HepG2 (cell line): ENCODE measurements around the gene SNAPIN. TPM values are rescaled to one million over a fixed set of nuclear protein-coding genes. Genes with fewer than 3 reads are reported as not detected.
"Not testable (repeated sequence)": the region's sequence is repeated elsewhere in the genome, so short reads cannot be mapped to it uniquely, and the experiment has no call there.

ENCODE experiments used
- ATAC-seq: fragments of 200-7000 bp; cut with Tn5 transposase; 3 replicates; pipeline ENCODE4 v1.9.1; 2020; ENCODE audit warnings: mild to moderate bottlenecking, moderate library complexity
- BruUV-seq: library from RNA; stranded (reverse); fragments of 400-500 nt; replicated peaks from 2 replicates; lab custom pipeline; 2021; lab: Mats Ljungman, UMichigan
- CTCF ChIA-PET: fragments of 300-600 bp; formaldehyde crosslinking; extraction: SDS; loops from one replicate; lab custom pipeline; 2021; ENCODE audit warnings: low total read pairs, inconsistent platforms, low intra/inter-chr PET ratio; lab: Yijun Ruan, JAX
- POLR2A ChIA-PET: fragments of 350-600 bp; sonication (Branson Sonifier 250); formaldehyde crosslinking; loops from one replicate; lab custom pipeline; 2020; ENCODE audit warnings: antibody characterized with exemption, inconsistent platforms; lab: Yijun Ruan, JAX
- DNase-seq: peaks from one replicate; pipeline ENCODE4 v3.0.0-alpha.2; 2015; ENCODE audit warnings: low spot score
- FAIRE-seq: peaks from 3 replicates; lab custom pipeline; 2011; peaks lifted over from hg19 to GRCh38; lab: Jason Lieb, UNC
- H2AFZ ChIP-seq: one replicate; pipeline ENCODE4 v1.6.1; 2011; ENCODE audit warnings: low read length, inconsistent platforms
- H3K27ac ChIP-seq: fragments of 300-600 bp; 3 replicates; pipeline ENCODE4 v1.8.0; 2011; ENCODE audit warnings: mixed run types, mild to moderate bottlenecking, mixed read lengths, low read length, inconsistent platforms; ENCODE audit not compliant: insufficient read depth; ENCODE audit errors: extremely low read length
- H3K27me3 ChIP-seq, 2 experiments: fragments of 200-600 bp in 1 of 2; 2 replicates in 1 of 2; 3 replicates in 1 of 2; pipeline versions ENCODE4 v1.6.0 to v1.8.0; 2011; ENCODE audit warnings: low read length in 2 of 2, mild to moderate bottlenecking in 2 of 2, moderate library complexity in 2 of 2, inconsistent platforms in 1 of 2; ENCODE audit not compliant: insufficient read depth in 2 of 2, control insufficient read depth in 1 of 2
- H3K36me3 ChIP-seq, 2 experiments: fragments of 200-600 bp in 1 of 2; replicated peaks in 1 of 2; 2 replicates in 1 of 2; 3 replicates in 1 of 2; pipeline versions ENCODE4 v1.5.1 to v1.8.0; 2011; ENCODE audit warnings: low read length in 2 of 2, inconsistent platforms in 1 of 2; ENCODE audit not compliant: insufficient read depth in 2 of 2, control insufficient read depth in 1 of 2
- H3K4me1 ChIP-seq: 2 replicates; pipeline ENCODE4 v1.5.1; 2012; ENCODE audit warnings: low read length, inconsistent platforms; ENCODE audit not compliant: insufficient read depth
- H3K4me2 ChIP-seq: 2 replicates; pipeline ENCODE4 v1.6.0; 2011; ENCODE audit warnings: low read depth, low read length, inconsistent platforms
- H3K4me3 ChIP-seq, 3 experiments: fragments of 200-600 bp in 1 of 3; sonication (generic), shearing (Covaris generic) in 1 of 3; replicated peaks in 1 of 3; 2 replicates each; pipeline ENCODE4 v1.5.1; 2011 to 2016; ENCODE audit warnings: low read length in 3 of 3, inconsistent platforms in 2 of 3, low read depth in 2 of 3, mild to moderate bottlenecking in 2 of 3, control low read depth in 1 of 3, mixed read lengths in 1 of 3; ENCODE audit not compliant: insufficient read depth in 1 of 3
- H3K79me2 ChIP-seq: one replicate; pipeline ENCODE4 v1.6.1; 2011; ENCODE audit warnings: low read length, inconsistent platforms; ENCODE audit not compliant: insufficient read depth
- H3K9ac ChIP-seq: 2 replicates; pipeline ENCODE4 v1.6.0; 2011; ENCODE audit warnings: mild to moderate bottlenecking, low read depth, low read length, inconsistent platforms; ENCODE audit not compliant: insufficient read depth
- H3K9me3 ChIP-seq: 2 replicates; pipeline ENCODE4 v1.5.1; 2012; ENCODE audit warnings: mild to moderate bottlenecking, low read length
- H4K20me1 ChIP-seq: 2 replicates; pipeline ENCODE4 v1.6.0; 2011; ENCODE audit warnings: inconsistent platforms, mild to moderate bottlenecking, low read length, moderate library complexity; ENCODE audit not compliant: insufficient read depth
- ADNP ChIP-seq: sonication (generic); formaldehyde crosslinking; IDR thresholded peaks from 2 replicates; pipeline ENCODE4 v1.4.0; 2020; ENCODE audit warnings: missing genetic modification reagents
- CTCF ChIP-seq: sonication (generic); formaldehyde crosslinking; IDR thresholded peaks from 2 replicates; pipeline ENCODE4 v1.5.0; 2020; ENCODE audit warnings: mild to moderate bottlenecking, missing genetic modification reagents, moderate library complexity
- HMGXB4 ChIP-seq, 2 experiments: sonication (generic) in 1 of 2; formaldehyde crosslinking in 1 of 2; IDR thresholded peaks; 2 replicates each; pipeline versions ENCODE4 v1.4.0 to v1.6.1; 2018 to 2020; ENCODE audit warnings: missing genetic modification reagents in 2 of 2, borderline replicate concordance in 1 of 2, low read depth in 1 of 2, mild to moderate bottlenecking in 1 of 2, missing biosample characterization in 1 of 2
- HNRNPLL ChIP-seq: fragments of 200-400 bp; formaldehyde crosslinking; IDR thresholded peaks from 2 replicates; pipeline ENCODE4 v1.6.1; 2017; ENCODE audit warnings: mild to moderate bottlenecking, low read depth, low read length; ENCODE audit not compliant: poor library complexity, severe bottlenecking
- IKZF5 ChIP-seq: IDR thresholded peaks from 2 replicates; pipeline ENCODE4 v1.6.1; 2018; ENCODE audit warnings: missing genetic modification reagents, mild to moderate bottlenecking, missing compliant biosample characterization
- KLF16 ChIP-seq, 2 experiments: sonication (generic) in 1 of 2; formaldehyde crosslinking in 1 of 2; IDR thresholded peaks; 2 replicates each; pipeline versions ENCODE4 v1.6.1 to v1.8.0; 2016 to 2023; ENCODE audit warnings: missing genetic modification reagents in 2 of 2, missing compliant biosample characterization in 1 of 2
- NCOA1 ChIP-seq: sonication (generic); formaldehyde crosslinking; IDR thresholded peaks from 2 replicates; pipeline ENCODE4 v1.9.0; 2021; ENCODE audit warnings: missing genetic modification reagents
- NFIC ChIP-seq: IDR thresholded peaks from 2 replicates; pipeline ENCODE4 v1.6.1; 2012; ENCODE audit warnings: mild to moderate bottlenecking, low read length, inconsistent platforms
- SAP130 ChIP-seq: IDR thresholded peaks from 2 replicates; pipeline ENCODE4 v1.6.1; 2016; ENCODE audit warnings: low read depth
- STAG1 ChIP-seq: sonication (generic); formaldehyde crosslinking; IDR thresholded peaks from 2 replicates; pipeline ENCODE4 v1.4.0; 2020; ENCODE audit warnings: missing genetic modification reagents
- ZBTB43 ChIP-seq: sonication (generic); formaldehyde crosslinking; conservative IDR thresholded peaks from 2 replicates; pipeline ENCODE4 v1.4.0; 2020; ENCODE audit warnings: missing genetic modification reagents
- ZNF136 ChIP-seq: sonication (generic); formaldehyde crosslinking; IDR thresholded peaks from 2 replicates; pipeline ENCODE4 v1.8.1; 2022; ENCODE audit warnings: low read depth, mild to moderate bottlenecking, moderate library complexity, missing genetic modification reagents
- ZNF232 ChIP-seq: sonication (generic); formaldehyde crosslinking; IDR thresholded peaks from 2 replicates; pipeline ENCODE4 v1.4.0; 2020; ENCODE audit warnings: missing genetic modification reagents, borderline replicate concordance
- ZNF441 ChIP-seq: sonication (generic); formaldehyde crosslinking; IDR thresholded peaks from 2 replicates; pipeline ENCODE4 v1.7.0; 2021; ENCODE audit warnings: missing genetic modification reagents, borderline replicate concordance
- ZNF607 ChIP-seq: sonication (generic); formaldehyde crosslinking; IDR thresholded peaks from 2 replicates; pipeline ENCODE4 v1.5.1; 2020; ENCODE audit warnings: missing genetic modification reagents, mild to moderate bottlenecking, borderline replicate concordance
- WGBS: methylation state at CpG from one replicate; pipeline ENCODE4 v1.1.6; 2017; ENCODE audit warnings: low lambda C conversion rate; 5-methylcytosine and 5-hydroxymethylcytosine counted together
- in situ Hi-C: cut with HindIII; loops from 2 replicates; pipeline ENCODE4 v1.10.0; 2017; ENCODE audit warnings: low pct_unique_long_range_greater_than_20kb; ENCODE audit not compliant: extremely low pct_ligation_motif_present
- intact Hi-C: fragments of 100-400 bp; cut with micrococcal nuclease; formaldehyde crosslinking; loops from one replicate; pipeline ENCODE4 v1.10.0; 2022; ENCODE audit not compliant: unreplicated experiment
- polyA plus RNA-seq, 8 experiments: library from polyadenylated mRNA; depleted of rRNA in 3 of 8; stranded (reverse) in 7 of 8; unstranded in 1 of 8; fragments of >200 nt; fragmentation: Illumina TruSeq in 4 of 8; extraction: Trizol in 4 of 8; gene quantifications; 2 replicates each; pipeline versions ENCODE4 v1.2.1 to v1.2.3, GENCODE V29; 2011 to 2016; ENCODE audit warnings: low read depth in 4 of 8, missing spikeins in 1 of 8, mixed read lengths in 1 of 8; ENCODE audit not compliant: insufficient read depth in 1 of 8
- total RNA-seq, 5 experiments: library from RNA; depleted of rRNA; stranded (reverse); fragments of >200 nt; fragmentation: Illumina TruSeq; extraction: Trizol; gene quantifications; 2 replicates each; pipeline ENCODE4 v1.2.3, GENCODE V29; 2016; ENCODE audit warnings: low read depth in 1 of 5

Gene SNAPIN
- total and polyA plus RNA-seq, 2 of the 13 experiments (the other 11 are each of a cell fraction or from before 2014, with no cell fraction given), result 23.9 to 25.7 TPM

GRCh38 chr1:153671628-153672353, 13.3 kb downstream of the SNAPIN start:
- Histone ChIP-seq H3K79me2 (peaks cover 33% of the 10 kb centered on the region), H2AFZ (peak overlapping the region; percentile 91), H3K9ac (peak overlapping the region; percentile 86), H3K36me3 (peaks cover 14 to 24% of the 10 kb centered on the region in 2 experiments), H3K4me3 (peak overlapping the region; percentile 59 to 92 (median 76)), H3K4me1 (peaks cover 29% of the 10 kb centered on the region), H3K27ac (peak overlapping the region; percentile 90), H3K4me2 (peak overlapping the region; percentile 75)
- ChIA-PET POLR2A (interaction anchor here (0.7 to 2.1 kb wide), 13 partner anchors 8 to 319 kb away, joined by 3 to 9 read pairs (median 4); partner anchors contain the start of genes CHTOP, INTS3, RPS27 and S100A1), CTCF (interaction anchor here (1.2 kb wide), 1 partner anchor 78 kb away, joined by 5 read pairs; no protein-coding TSS in a partner anchor)
- H3K9me3 ChIP-seq, H4K20me1 ChIP-seq, in situ Hi-C loops, DNase-seq, FAIRE-seq, H3K27me3 ChIP-seq, BruUV-seq: not testable (repeated sequence)
- peak; percentile 65 for ATAC-seq
- intact Hi-C loops, result loop anchor here (5.0 kb wide), 2 partner anchors 39 to 56 kb away; partner anchors contain the start of genes CHTOP and INTS3
- 2% methylated on average over 28 of the region's 28 CpGs for WGBS
- 0 out of 2 replicates have a peak, but pooled peaks have one; percentile 12 for TF ChIP-seq ZNF136
- TF ChIP-seq NFIC, result 0 out of 2 replicates have a peak, but pooled peaks have one; percentile 22
- 0 out of 2 replicates have a peak, but pooled peaks have one; percentile 30 for TF ChIP-seq ADNP (CRISPR knock-in tag)
- 0 out of 2 replicates have a peak, but pooled peaks have one; percentile 25 for TF ChIP-seq IKZF5 (CRISPR knock-in tag)
- TF ChIP-seq HNRNPLL, result peak; percentile 87
- TF ChIP-seq KLF16 (CRISPR knock-in tag; IDR thresholded peaks at IDR 0.05), result peak in 1 of 2 experiments; percentile 21; a peak in 1 of 4 replicates
- peak in 1 of 2 experiments; percentile 55; a peak in 2 of 4 replicates for TF ChIP-seq HMGXB4 (CRISPR knock-in tag; IDR thresholded peaks at IDR 0.05; ENCODE audit: borderline replicate concordance in 1 of 2, low read depth in 1 of 2)
- 0 out of 2 replicates have a peak, but pooled peaks have one; percentile 6 for TF ChIP-seq STAG1 (CRISPR knock-in tag)
- TF ChIP-seq ZNF232 (CRISPR knock-in tag), result peak; percentile 11; the same call in 1 of the 2 replicates
- TF ChIP-seq ZNF607 (CRISPR knock-in tag), result 0 out of 2 replicates have a peak, but pooled peaks have one; percentile 30
- TF ChIP-seq ZBTB43, result 0 out of 2 replicates have a peak, but pooled peaks have one; percentile 11
- peak; percentile 15; the same call in 1 of the 2 replicates for TF ChIP-seq CTCF
- peak; percentile 91 for TF ChIP-seq ZNF441 (CRISPR knock-in tag)
- TF ChIP-seq NCOA1 (CRISPR knock-in tag), result 0 out of 2 replicates have a peak, but pooled peaks have one; percentile 11
- TF ChIP-seq SAP130 (CRISPR knock-in tag), result peak; percentile 2; the same call in 1 of the 2 replicates
